Measurements from ENCODE around the gene COX8C.
"Not testable (repeated sequence)": the region's sequence is repeated elsewhere in the genome, so short reads cannot be mapped to it uniquely, and the experiment has no call there.

COX8C gene

GRCh38 chr14:93379831-93380230 lies 32.8 kb downstream of the COX8C start:
- no peak for DNase-seq

GRCh38 chr14:93381644-93382043 lies 34.7 kb downstream of the COX8C start:
- DNase-seq: no peak

- not testable (repeated sequence) for DNase-seq
Observed at GRCh38 chr14:93384256-93384655, 37.3 kb downstream of the COX8C start.

DNA sequence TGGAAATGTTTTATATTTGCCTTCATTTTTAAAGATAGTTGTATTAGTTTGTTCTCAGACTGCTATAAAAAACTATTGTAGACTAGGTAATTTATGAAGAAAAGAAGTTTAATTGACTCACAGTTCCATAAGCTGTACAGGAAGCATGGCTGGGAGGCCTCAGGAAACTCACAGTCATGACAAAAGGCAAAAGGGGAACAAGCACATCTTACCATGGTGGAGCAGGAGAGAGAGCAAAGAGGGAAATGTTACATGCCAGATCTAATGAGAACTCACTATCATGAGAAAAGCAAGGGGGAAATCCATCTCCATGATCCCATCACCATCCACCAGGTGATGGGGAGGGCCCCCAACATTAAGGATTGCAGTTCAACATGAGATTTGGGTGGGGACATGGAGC lies 48.2 kb downstream of the COX8C start:
- no peak for DNase-seq

GRCh38 chr14:93396456-93396855 lies 49.5 kb downstream of the COX8C start:
- no peak for DNase-seq

Measured in activated CD8-positive, alpha-beta memory T cell treated with anti-CD3 and anti-CD28 coated beads, Interleukin-2, amount 50 U/mL, for 48 hours (primary cell).